Skin epidermis (tissue), 12 donors: ENCODE data around the gene CEACAM4.

ENCODE experiments used
- H3K27ac ChIP-seq, 21 experiments: fragments of 200-600 bp; sonication (generic) in 11 of 21; one replicate each; pipeline ENCODE4 v1.5.0; 2020; ENCODE audit warnings: mild to moderate bottlenecking in 3 of 21, inconsistent platforms in 2 of 21, moderate library complexity in 2 of 21
- H3K4me3 ChIP-seq, 7 experiments: fragments of 200-600 bp; sonication (generic) in 2 of 7; one replicate each; pipeline ENCODE4 v1.5.0; 2020; ENCODE audit warnings: inconsistent platforms in 2 of 7, mild to moderate bottlenecking in 2 of 7, moderate library complexity in 1 of 7

Gene CEACAM4

DNA sequence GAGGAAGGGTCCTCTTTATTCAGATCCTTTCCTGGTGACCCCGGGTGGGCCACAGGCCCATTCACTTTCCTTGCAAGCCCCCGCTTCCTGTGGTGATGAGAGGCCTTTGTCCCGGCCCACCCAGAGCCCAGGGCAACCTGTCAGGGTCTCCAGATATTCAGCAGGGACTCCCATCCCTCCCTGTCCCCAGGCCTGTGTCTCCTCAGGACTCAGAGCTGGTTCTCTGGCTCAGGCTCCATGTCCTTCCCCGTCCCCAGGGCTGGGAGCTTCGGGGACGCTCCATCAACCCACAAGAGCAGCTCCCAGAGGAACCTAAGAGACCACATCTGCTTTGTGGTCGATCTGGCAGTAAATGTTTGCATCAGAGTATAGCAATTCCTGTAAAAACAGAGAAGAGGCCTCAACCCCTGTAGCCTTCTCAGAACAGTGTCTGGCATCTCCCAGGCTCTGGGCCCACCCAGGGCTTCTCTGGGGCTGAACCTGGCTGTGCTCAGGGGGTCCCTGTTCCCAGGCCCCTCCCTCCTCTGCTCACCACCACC lies 7.8 kb downstream of the CEACAM4 start:
- peak overlapping the region in 1 of 21 experiments; percentile 26 for H3K27ac ChIP-seq

GRCh38 chr19:41617941-41618730 lies 8.7 kb downstream of the CEACAM4 start:
- Histone ChIP-seq H3K27ac (no peak overlapping the region), H3K4me3 (no peak overlapping the region)

More for the DNA sequence above, 7.8 kb downstream of the CEACAM4 start:
- no peak overlapping the region for H3K4me3 ChIP-seq

DNA sequence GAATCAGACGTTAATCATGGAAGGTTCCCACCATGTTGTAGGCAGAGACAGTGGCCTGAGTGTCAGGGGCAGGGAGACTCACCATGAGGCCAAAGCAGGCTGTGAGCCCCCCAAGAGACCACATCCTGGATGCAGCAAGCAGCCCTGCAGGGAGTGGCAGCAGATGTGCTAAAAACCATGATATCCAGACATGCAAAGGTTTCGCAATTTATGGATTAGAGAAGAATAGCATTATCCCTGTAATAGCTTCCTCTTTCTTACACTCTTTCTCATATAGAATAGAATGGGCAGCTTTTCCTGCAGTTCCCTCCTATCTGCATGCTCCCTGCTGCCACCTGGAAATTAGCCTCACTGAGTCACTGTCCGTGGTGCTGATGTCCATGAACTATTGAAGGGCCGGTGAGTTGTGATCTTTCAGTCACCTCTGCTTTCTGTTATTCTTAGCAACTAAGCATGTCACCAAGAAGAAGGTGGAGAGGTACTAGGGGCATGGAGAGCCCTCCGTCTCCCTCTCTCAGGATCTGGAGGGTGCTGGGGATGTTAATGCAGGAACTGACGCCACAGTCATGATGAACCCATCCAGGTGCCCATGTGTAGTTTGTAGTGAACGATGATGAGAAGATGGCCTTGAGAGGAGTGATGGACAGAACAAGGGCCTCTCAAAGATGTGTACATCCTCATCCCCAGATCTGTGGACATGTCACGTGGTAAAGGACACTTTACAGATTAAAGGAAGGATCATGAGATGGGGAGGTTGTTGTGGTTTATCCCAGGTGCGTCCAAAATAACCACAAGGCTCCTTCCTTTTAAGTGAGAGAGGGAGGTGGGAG lies 9.9 kb downstream of the CEACAM4 start:
- Histone ChIP-seq H3K27ac (no peak overlapping the region), H3K4me3 (no peak overlapping the region)

DNA sequence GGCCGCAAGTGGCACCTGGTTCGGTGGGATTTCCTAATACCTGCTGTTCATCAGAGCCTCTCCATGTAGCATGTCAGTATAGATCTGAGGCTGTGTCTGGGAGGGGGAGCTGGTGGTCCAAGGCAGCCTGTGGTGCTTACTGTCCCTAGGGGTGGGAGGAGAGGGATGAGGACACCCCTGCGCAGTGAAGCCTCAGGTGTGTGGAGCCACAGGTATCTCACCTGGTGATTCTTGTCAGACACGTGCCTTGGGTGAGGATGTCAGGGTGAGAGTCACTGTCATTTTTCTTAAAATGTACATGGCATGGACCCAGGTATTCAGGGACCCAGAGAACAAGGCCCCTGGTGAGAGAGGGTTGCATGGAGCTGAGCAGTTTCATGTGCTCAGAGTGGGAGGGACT lies 11.7 kb downstream of the CEACAM4 start:
- Histone ChIP-seq H3K4me3 (no peak overlapping the region), H3K27ac (no peak overlapping the region)

GRCh38 chr19:41612483-41612882 lies 14.4 kb downstream of the CEACAM4 start:
- H3K27ac ChIP-seq, result no peak overlapping the region
- no peak overlapping the region for H3K4me3 ChIP-seq

GRCh38 chr19:41610789-41611188 lies 16.1 kb downstream of the CEACAM4 start:
- H3K27ac ChIP-seq, result no peak overlapping the region
- H3K4me3 ChIP-seq, result no peak overlapping the region

GRCh38 chr19:41607668-41608067 lies 19.2 kb downstream of the CEACAM4 start:
- H3K4me3 ChIP-seq, result no peak overlapping the region
- no peak overlapping the region for H3K27ac ChIP-seq

DNA sequence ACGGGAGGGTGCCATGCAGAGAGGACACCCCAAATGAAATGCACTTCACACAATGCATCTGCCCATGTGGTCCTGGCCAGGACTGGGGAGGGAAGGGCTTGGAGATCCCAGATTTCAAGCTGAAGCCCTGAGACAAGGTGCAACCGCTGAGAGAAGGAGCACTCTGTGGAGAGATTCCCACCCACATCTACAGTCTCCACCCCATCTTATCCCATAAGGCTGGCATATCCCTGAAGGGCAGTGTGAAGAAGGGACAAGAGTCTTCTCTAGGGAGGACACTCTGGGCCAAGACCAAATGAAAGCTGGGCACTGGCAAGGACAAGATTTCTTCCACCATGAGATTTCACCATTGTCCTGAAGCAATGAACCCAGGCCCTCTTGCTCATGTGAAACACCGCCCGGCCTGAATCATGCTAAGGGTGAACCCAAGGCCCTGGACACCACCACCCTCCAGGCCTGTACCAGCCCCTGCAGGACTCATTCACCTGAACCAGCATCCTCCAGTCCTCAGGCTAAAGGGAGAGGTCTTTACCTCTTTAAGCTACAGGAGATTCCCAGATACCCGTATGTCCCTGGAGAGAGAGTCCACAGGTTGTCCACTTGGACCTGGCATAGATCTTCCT lies 20.5 kb downstream of the CEACAM4 start:
- H3K27ac ChIP-seq, result no peak overlapping the region
- no peak overlapping the region for H3K4me3 ChIP-seq

- no peak overlapping the region for H3K27ac ChIP-seq
- H3K4me3 ChIP-seq, result no peak overlapping the region
Measured at GRCh38 chr19:41604831-41605230, 22.0 kb downstream of the CEACAM4 start.

GRCh38 chr19:41601771-41602170 lies 25.1 kb downstream of the CEACAM4 start:
- H3K27ac ChIP-seq, result no peak overlapping the region

GRCh38 chr19:41599175-41599966 lies 27.5 kb downstream of the CEACAM4 start:
- no peak overlapping the region for H3K4me3 ChIP-seq
- no peak overlapping the region for H3K27ac ChIP-seq

More at GRCh38 chr19:41601771-41602170, 25.1 kb downstream of the CEACAM4 start:
- H3K4me3 ChIP-seq, result no peak overlapping the region

DNA sequence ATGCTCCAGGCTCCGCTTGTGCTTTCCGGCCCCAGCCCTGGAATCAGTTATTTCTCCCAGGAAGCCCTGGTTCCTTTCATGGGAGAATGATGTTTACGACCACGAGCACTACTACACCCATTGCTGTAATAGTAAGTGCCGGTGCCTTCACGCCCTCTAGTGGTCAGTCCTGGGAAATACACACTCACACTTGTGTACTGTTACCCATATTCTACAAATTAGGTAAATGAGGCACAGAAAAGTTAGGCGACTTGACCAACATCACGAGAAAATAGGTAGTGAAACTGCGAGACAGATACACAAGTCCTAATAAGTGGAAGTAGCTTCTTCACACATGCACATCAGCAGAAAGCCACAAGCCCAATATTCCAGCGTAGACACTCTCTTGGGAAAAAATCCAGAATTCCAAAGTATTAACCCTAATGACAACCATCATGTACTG lies 29.3 kb downstream of the CEACAM4 start:
- no peak overlapping the region for H3K27ac ChIP-seq
- no peak overlapping the region for H3K4me3 ChIP-seq

DNA sequence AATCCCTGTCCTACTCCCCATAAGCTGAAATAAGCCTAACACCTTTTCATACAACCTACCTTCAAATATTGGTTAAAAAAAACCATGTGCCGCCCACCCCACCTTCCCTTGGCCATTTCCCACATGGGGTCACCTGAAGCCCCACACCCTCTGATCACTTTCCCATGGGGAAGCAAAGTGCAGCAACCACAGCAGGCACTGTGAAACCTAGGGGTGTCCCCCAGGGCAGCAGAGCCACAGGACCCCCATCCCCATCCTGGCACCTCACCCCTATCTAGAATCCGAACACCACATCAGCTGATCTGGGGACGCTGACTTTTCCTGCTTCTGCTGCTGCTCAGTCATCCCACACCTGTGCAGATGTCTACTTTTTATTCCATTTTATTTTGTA lies 31.0 kb downstream of the CEACAM4 start:
- H3K4me3 ChIP-seq, result no peak overlapping the region
- no peak overlapping the region for H3K27ac ChIP-seq

GRCh38 chr19:41595258-41595889 lies 31.5 kb downstream of the CEACAM4 start:
- Histone ChIP-seq H3K4me3 (no peak overlapping the region), H3K27ac (no peak overlapping the region)

DNA sequence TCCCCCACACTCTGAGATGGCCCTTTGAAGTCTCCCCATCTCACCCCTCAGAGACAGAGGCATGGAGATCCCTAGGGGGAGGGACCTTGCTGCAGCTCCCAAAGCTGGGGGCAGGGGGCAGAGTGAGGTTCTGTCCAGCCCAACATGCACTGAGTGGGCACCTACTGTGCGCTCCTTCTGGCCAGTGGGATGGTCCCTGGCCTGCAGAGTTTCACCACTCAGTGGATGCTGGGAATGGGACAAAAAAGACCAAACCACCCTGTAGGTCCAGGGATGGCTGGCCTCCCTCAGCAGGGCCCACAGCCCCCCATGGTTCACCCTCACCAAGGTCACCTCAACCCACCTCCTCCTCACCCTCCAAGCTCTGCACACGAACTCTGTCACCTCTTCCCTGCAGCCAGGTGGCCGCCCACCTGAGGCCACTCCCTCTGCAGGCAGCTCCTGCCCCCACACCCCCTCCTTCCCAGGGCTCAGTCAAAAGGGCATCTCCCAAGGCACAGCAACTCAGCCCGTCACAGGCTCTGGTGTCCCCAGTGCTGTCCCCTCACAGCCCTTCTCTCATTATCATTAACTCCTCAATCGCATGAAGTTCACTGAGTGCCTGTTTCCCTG lies 34.8 kb downstream of the CEACAM4 start:
- Histone ChIP-seq H3K27ac (no peak overlapping the region), H3K4me3 (no peak overlapping the region)

DNA sequence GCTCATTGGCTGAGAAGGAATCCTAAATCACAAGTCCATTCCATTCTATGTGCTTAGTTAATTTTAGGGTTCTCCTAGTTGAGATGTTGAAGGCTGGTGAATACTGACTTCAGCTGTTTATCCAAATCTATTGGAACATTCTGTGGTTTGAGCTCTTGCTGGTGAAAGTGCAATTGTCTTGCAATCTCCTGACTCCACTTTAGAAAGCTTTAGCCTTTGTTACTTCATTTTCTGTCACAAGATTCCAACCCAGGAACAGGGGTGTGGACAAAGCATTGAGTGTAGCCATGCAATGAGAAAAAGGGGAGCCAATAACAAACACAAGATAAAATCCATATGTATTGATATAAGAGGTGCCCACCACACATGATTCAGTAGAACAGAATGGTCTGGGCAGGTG lies 35.9 kb downstream of the CEACAM4 start:
- Histone ChIP-seq H3K27ac (no peak overlapping the region), H3K4me3 (no peak overlapping the region)

DNA sequence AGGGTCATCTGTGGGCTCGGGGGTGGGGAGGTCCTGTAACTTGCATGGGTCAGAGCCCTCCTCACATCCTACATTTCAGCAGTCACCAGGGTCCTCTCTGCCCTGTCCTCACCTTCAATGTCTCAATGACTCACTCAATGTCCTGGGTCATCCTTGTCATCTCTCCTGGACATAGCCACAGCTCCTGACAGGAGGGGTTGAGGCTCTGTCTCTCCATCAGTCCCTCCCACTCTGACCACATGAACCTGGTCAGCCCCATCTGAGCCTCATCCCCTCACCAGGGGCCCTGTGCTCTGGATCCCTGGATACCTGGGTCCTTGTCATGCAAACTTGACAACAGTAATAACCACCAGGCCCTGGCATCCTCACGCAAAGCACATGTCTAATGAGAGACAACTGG lies 37.5 kb downstream of the CEACAM4 start:
- Histone ChIP-seq H3K27ac (no peak overlapping the region), H3K4me3 (no peak overlapping the region)

GRCh38 chr19:41588497-41589209 lies 38.2 kb downstream of the CEACAM4 start:
- Histone ChIP-seq H3K27ac (no peak overlapping the region), H3K4me3 (no peak overlapping the region)
